Lung (tissue), 5 donors: ENCODE results near the gene PRAMEF4. TPM values are rescaled to one million over a fixed set of nuclear protein-coding genes. Genes with fewer than 3 reads are reported as not detected.

Experiments used
- polyA plus RNA-seq, 2 donors: library from polyadenylated mRNA; stranded (reverse); fragments of 200-250 nt; gene quantifications; one replicate each; pipeline ENCODE4 v1.2.1, GENCODE V29; 2013
- small RNA-seq: library from RNA; depleted of rRNA; stranded (forward); fragments of <200 nt; gene quantifications from one replicate; pipeline ENCODE3, GENCODE V24; 2014; ENCODE audit warnings: low replicate concordance
- total RNA-seq, 2 donors: library from RNA; depleted of rRNA in 1 of 2; stranded (reverse); fragments of >200 nt in 1 of 2; gene quantifications; one replicate each; pipeline ENCODE4 v1.2.1, GENCODE V29; 2014 to 2021
- donor health status: Bipolar disorder and iron deficiency.
- donor health status: healthy.
- donor health status: DM: yes; HTN: yes; CAD: no.

The PRAMEF4 gene
- total and polyA plus RNA-seq, 4 donors, result not detected

Small RNA genes lying within 50 kb of the gene (small RNA-seq; reads per million reads assigned to genes)
- gene RNU6-1072P, result not detected

Other genes with a start within 250 kb of the PRAMEF4 start
- gene AADACL4, start 242.1 kb downstream of the PRAMEF4 start, total RNA-seq, result not detected
- not detected for gene AADACL4, start 242.1 kb downstream of the PRAMEF4 start, polyA plus RNA-seq
- gene AADACL3, start 170.1 kb downstream of the PRAMEF4 start, total RNA-seq, result not detected
- not detected for gene AADACL3, start 170.1 kb downstream of the PRAMEF4 start, polyA plus RNA-seq
- 1 to 10 TPM; 1.3 to 8.5 TPM for gene CFAP107, start 140.0 kb downstream of the PRAMEF4 start, total RNA-seq
- 1 to 10 TPM; 2.4 to 2.5 TPM for gene CFAP107, start 140.0 kb downstream of the PRAMEF4 start, polyA plus RNA-seq
- gene PRAMEF12, start 112.5 kb downstream of the PRAMEF4 start, total RNA-seq, result not detected
- gene PRAMEF12, start 112.5 kb downstream of the PRAMEF4 start, polyA plus RNA-seq, result not detected
- gene PRAMEF1, start 94.8 kb downstream of the PRAMEF4 start, total RNA-seq, result not detected
- not detected for gene PRAMEF1, start 94.8 kb downstream of the PRAMEF4 start, polyA plus RNA-seq
- gene PRAMEF11, start 54.8 kb downstream of the PRAMEF4 start, total RNA-seq, result not detected
- not detected for gene PRAMEF11, start 54.8 kb downstream of the PRAMEF4 start, polyA plus RNA-seq
- not detected for gene HNRNPCL1, start 37.5 kb downstream of the PRAMEF4 start, total RNA-seq
- not detected for gene HNRNPCL1, start 37.5 kb downstream of the PRAMEF4 start, polyA plus RNA-seq
- gene PRAMEF2, start 29.1 kb downstream of the PRAMEF4 start, total RNA-seq, result not detected
- not detected for gene PRAMEF2, start 29.1 kb downstream of the PRAMEF4 start, polyA plus RNA-seq
- gene PRAMEF10, start 12.1 kb upstream of the PRAMEF4 start, total RNA-seq, result not detected
- gene PRAMEF10, start 12.1 kb upstream of the PRAMEF4 start, polyA plus RNA-seq, result not detected
- gene PRAMEF7, start 30.4 kb upstream of the PRAMEF4 start, total RNA-seq, result not detected
- not detected for gene PRAMEF7, start 30.4 kb upstream of the PRAMEF4 start, polyA plus RNA-seq
- not detected for gene PRAMEF6, start 61.4 kb upstream of the PRAMEF4 start, total RNA-seq
- not detected for gene PRAMEF6, start 61.4 kb upstream of the PRAMEF4 start, polyA plus RNA-seq
- gene PRAMEF27, start 170.4 kb upstream of the PRAMEF4 start, total RNA-seq, result not detected
- gene PRAMEF27, start 170.4 kb upstream of the PRAMEF4 start, polyA plus RNA-seq, result not detected
- gene HNRNPCL3, start 174.6 kb upstream of the PRAMEF4 start, total RNA-seq, result not detected
- gene HNRNPCL3, start 174.6 kb upstream of the PRAMEF4 start, polyA plus RNA-seq, result not detected
- gene PRAMEF25, start 184.6 kb upstream of the PRAMEF4 start, total RNA-seq, result not detected
- not detected for gene PRAMEF25, start 184.6 kb upstream of the PRAMEF4 start, polyA plus RNA-seq
- gene HNRNPCL2, start 230.7 kb upstream of the PRAMEF4 start, total RNA-seq, result not detected
- not detected for gene HNRNPCL2, start 230.7 kb upstream of the PRAMEF4 start, polyA plus RNA-seq